Lower leg skin (tissue), 3 donors: ENCODE measurements around the gene SIRPG.

ENCODE experiments used
- CTCF ChIP-seq, 3 donors: fragments of 450-650 bp; IDR thresholded peaks; one replicate each; pipeline ENCODE4 v1.5.1; 2016; ENCODE audit warnings: antibody characterized with exemption in 3 of 3, mild to moderate bottlenecking in 3 of 3, moderate library complexity in 2 of 3
- POLR2A ChIP-seq, 2 donors: fragments of 450-650 bp; IDR thresholded peaks; one replicate each; pipeline ENCODE4 v1.6.1; 2016 to 2017; ENCODE audit warnings: antibody characterized with exemption in 2 of 2, mild to moderate bottlenecking in 1 of 2, moderate library complexity in 1 of 2

DNA sequence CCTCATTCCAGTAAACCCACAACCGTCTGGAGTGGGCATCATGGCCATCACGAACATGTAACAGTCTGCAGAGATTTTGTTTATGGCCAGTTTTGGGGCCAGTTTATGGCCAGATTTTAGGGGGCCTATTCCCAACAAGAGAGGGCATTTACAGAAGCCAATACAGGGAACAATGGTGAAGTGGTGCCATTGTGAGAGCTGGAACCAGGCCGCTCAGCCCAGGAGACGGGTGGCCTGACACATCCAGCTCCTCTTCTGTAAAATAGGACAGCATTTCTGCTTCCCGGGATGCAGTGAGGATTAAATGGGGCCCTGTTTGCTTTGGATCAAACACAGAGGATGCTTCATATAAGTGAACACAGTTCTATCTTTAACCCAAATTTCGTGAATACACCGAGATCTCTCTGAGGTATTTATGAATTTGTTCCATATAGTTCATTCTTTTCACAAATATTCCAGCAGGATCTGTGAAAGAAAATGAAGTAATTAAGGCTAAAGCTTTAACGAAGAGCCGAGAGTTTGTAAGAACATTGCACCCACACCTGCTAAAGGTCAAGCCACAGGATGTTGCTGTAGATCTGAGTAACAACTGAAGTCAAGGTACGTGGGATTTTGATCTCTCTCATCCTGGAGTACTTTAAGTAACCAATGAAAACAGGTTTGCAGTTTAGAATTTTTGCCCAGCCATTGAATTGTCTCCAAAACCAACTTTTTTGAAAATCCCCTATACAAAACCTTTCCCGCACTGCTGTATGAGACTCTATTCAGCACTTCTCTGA is 14.5 kb upstream of the SIRPG start:
- TF ChIP-seq CTCF (IDR thresholded peaks at IDR 0.05) (no peak), POLR2A (IDR thresholded peaks at IDR 0.05) (no peak)
